ENCODE measurements around the gene AREL1.

Gene AREL1

GRCh38 chr14:74653386-74654138 is 59.3 kb downstream of the AREL1 start:
- H3K9me3 ChIP-seq (ENCODE audit: insufficient read depth, low read depth, low read length): no peaks in the 10 kb centered on the region
- H3K9ac ChIP-seq (ENCODE audit: low read depth, low read length, poor library complexity, severe bottlenecking): no peak overlapping the region
- TF ChIP-seq CTCF (conservative IDR thresholded peaks at IDR 0.05; ENCODE audit: low read length) (no peak), EZH2phosphoT487 (IDR thresholded peaks at IDR 0.05; ENCODE audit: borderline replicate concordance) (no peak)
- no peak overlapping the region for H3K4me3 ChIP-seq (ENCODE audit: low read length, poor library complexity, severe bottlenecking)
- no peaks in the 10 kb centered on the region for H4K20me1 ChIP-seq (ENCODE audit: insufficient read depth, low read length, poor library complexity, severe bottlenecking)
- no peak overlapping the region for H2AFZ ChIP-seq (ENCODE audit: low read length)
- H3K79me2 ChIP-seq (ENCODE audit: insufficient read depth, low read length): no peaks in the 10 kb centered on the region
- H3K4me2 ChIP-seq (ENCODE audit: low read depth, low read length, poor library complexity, severe bottlenecking): no peak overlapping the region
- H3K9me2 ChIP-seq (replicated peaks; ENCODE audit: low read depth, low read length): no peaks in the 10 kb centered on the region
- H3K27me3 ChIP-seq (ENCODE audit: insufficient read depth, low read length, poor library complexity, severe bottlenecking): no peaks in the 10 kb centered on the region
- H3F3A ChIP-seq (ENCODE audit: low read depth): no peaks in the 10 kb centered on the region
- no peaks in the 10 kb centered on the region for H3K4me1 ChIP-seq (ENCODE audit: insufficient read depth, low read length, poor library complexity, severe bottlenecking)
- H3K36me3 ChIP-seq (ENCODE audit: insufficient read depth, low read length): no peaks in the 10 kb centered on the region

GRCh38 chr14:74652541-74652940 is 60.3 kb downstream of the AREL1 start:
- no peaks in the 10 kb centered on the region for H3K36me3 ChIP-seq (ENCODE audit: insufficient read depth, low read length)
- TF ChIP-seq CTCF (conservative IDR thresholded peaks at IDR 0.05; ENCODE audit: low read length) (no peak), EZH2phosphoT487 (IDR thresholded peaks at IDR 0.05; ENCODE audit: borderline replicate concordance) (no peak)
- H3K79me2 ChIP-seq (ENCODE audit: insufficient read depth, low read length): no peaks in the 10 kb centered on the region
- no peaks in the 10 kb centered on the region for H3K9me2 ChIP-seq (replicated peaks; ENCODE audit: low read depth, low read length)
- no peaks in the 10 kb centered on the region for H4K20me1 ChIP-seq (ENCODE audit: insufficient read depth, low read length, poor library complexity, severe bottlenecking)
- H3K4me2 ChIP-seq (ENCODE audit: low read depth, low read length, poor library complexity, severe bottlenecking): no peak overlapping the region
- no peak overlapping the region for H3K4me3 ChIP-seq (ENCODE audit: low read length, poor library complexity, severe bottlenecking)
- no peaks in the 10 kb centered on the region for H3F3A ChIP-seq (ENCODE audit: low read depth)
- H3K4me1 ChIP-seq (ENCODE audit: insufficient read depth, low read length, poor library complexity, severe bottlenecking): no peaks in the 10 kb centered on the region
- no peak overlapping the region for H3K9ac ChIP-seq (ENCODE audit: low read depth, low read length, poor library complexity, severe bottlenecking)
- H3K9me3 ChIP-seq (ENCODE audit: insufficient read depth, low read depth, low read length): no peaks in the 10 kb centered on the region
- no peaks in the 10 kb centered on the region for H3K27me3 ChIP-seq (ENCODE audit: insufficient read depth, low read length, poor library complexity, severe bottlenecking)
- no peak overlapping the region for H2AFZ ChIP-seq (ENCODE audit: low read length)

DNA sequence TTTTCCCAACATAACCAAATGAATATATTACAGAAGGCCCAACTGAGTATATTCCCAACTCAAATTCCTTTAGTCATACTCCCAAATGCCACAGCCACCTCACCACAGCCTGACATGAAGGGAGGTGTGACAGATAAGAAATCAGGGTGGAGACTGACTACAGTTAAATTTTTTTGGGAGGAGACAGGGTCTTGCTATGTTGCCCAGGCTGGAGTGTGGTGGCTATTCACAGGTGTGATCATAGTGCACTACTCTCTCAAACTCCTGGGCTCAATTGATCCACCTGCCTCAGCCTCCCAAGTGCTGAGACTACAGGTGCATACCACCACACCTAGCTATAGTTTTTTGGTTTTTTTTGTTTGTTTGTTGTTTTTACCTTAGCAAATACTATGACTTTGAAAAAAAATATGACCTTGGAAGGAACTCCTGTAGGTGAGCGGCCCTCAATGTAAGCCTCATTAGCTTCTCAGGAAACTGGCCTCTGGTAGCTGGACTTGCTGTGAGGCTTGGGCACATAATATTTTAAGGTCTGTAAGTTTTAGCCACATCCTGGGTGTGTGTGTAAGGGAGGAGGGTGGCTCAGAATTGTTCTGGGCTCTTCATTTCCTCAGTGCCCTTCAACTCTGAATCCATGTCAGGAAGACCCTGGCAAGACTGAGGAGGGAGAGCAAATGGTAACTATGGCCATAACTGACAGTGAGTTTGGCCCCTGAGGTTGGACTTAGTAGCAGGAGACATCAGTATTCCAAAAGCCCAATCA is 61.8 kb downstream of the AREL1 start:
- no peaks in the 10 kb centered on the region for H3K4me1 ChIP-seq (ENCODE audit: insufficient read depth, low read length, poor library complexity, severe bottlenecking)
- no peaks in the 10 kb centered on the region for H3K27me3 ChIP-seq (ENCODE audit: insufficient read depth, low read length, poor library complexity, severe bottlenecking)
- H3K4me2 ChIP-seq (ENCODE audit: low read depth, low read length, poor library complexity, severe bottlenecking): no peak overlapping the region
- no peaks in the 10 kb centered on the region for H3K9me3 ChIP-seq (ENCODE audit: insufficient read depth, low read depth, low read length)
- no peaks in the 10 kb centered on the region for H3K79me2 ChIP-seq (ENCODE audit: insufficient read depth, low read length)
- no peaks in the 10 kb centered on the region for H3K9me2 ChIP-seq (replicated peaks; ENCODE audit: low read depth, low read length)
- no peak for TF ChIP-seq EZH2phosphoT487 (IDR thresholded peaks at IDR 0.05; ENCODE audit: borderline replicate concordance)
- TF ChIP-seq CTCF (conservative IDR thresholded peaks at IDR 0.05; ENCODE audit: low read length): no peak
- H3K9ac ChIP-seq (ENCODE audit: low read depth, low read length, poor library complexity, severe bottlenecking): no peak overlapping the region
- no peaks in the 10 kb centered on the region for H3F3A ChIP-seq (ENCODE audit: low read depth)
- no peaks in the 10 kb centered on the region for H4K20me1 ChIP-seq (ENCODE audit: insufficient read depth, low read length, poor library complexity, severe bottlenecking)
- no peak overlapping the region for H3K4me3 ChIP-seq (ENCODE audit: low read length, poor library complexity, severe bottlenecking)
- H3K36me3 ChIP-seq (ENCODE audit: insufficient read depth, low read length): no peaks in the 10 kb centered on the region
- no peak overlapping the region for H2AFZ ChIP-seq (ENCODE audit: low read length)
